SH-SY5Y (cell line): ENCODE results near the gene WDR20.

Experiments used
- GATA2 ChIP-seq: IDR thresholded peaks from 2 replicates; pipeline ENCODE4 v1.6.1; 2011; ENCODE audit warnings: mild to moderate bottlenecking, low read depth, low read length
- GATA3 ChIP-seq: IDR thresholded peaks from 2 replicates; pipeline ENCODE4 v1.6.1; 2011; ENCODE audit warnings: low read depth, mild to moderate bottlenecking, low read length, moderate library complexity

- TF ChIP-seq GATA3 = no peak
- TF ChIP-seq GATA2 = no peak
These were observed 10.4 kb downstream of the WDR20 start for GRCh38 chr14:102150083-102150482.
